HCT116 (cell line): Measurements from ENCODE around the gene HCN1. TPM values are rescaled to one million over a fixed set of nuclear protein-coding genes. Genes with fewer than 3 reads are reported as not detected.

Experiments
- ATAC-seq: fragments of 200-7000 bp; cut with Tn5 transposase; 2 replicates; pipeline ENCODE4 v1.9.1; 2020; ENCODE audit warnings: mild to moderate bottlenecking, moderate library complexity
- BruUV-seq: library from RNA; stranded (reverse); fragments of 400-500 nt; replicated peaks from 2 replicates; lab custom pipeline; 2021; lab: Mats Ljungman, UMichigan
- CTCF ChIA-PET: fragments of 300-600 bp; sonication (Branson Sonifier 250); formaldehyde crosslinking; loops from one replicate; lab custom pipeline; 2021; ENCODE audit warnings: antibody characterized with exemption; lab: Charles Lee
- POLR2A ChIA-PET: fragments of 300-600, 350-600 bp; sonication (Branson Sonifier 250); formaldehyde crosslinking; loops from one replicate; lab custom pipeline; 2021; ENCODE audit warnings: antibody characterized with exemption; lab: Charles Lee
- RAD21 ChIA-PET, 2 experiments: fragments of 300-600 bp; sonication (Branson Sonifier 250); formaldehyde crosslinking; loops; one replicate each; lab custom pipeline; 2023; ENCODE audit warnings: low total read pairs in 2 of 2; ENCODE audit not compliant: uncharacterized antibody in 2 of 2, unreplicated experiment in 2 of 2, low non-redundant PET in 1 of 2; lab: Charles Lee
- DNase-seq: peaks from one replicate; pipeline ENCODE4 v3.0.0-alpha.2; 2010; ENCODE audit warnings: low read depth, low spot score
- H2AFZ ChIP-seq: fragments of 200-600 bp; shearing (Covaris generic), sonication (generic); 2 replicates; pipeline ENCODE4 v1.6.1; 2017; ENCODE audit warnings: low read depth, mixed run types, mixed read lengths, antibody characterized with exemption, low read length; ENCODE audit not compliant: poor library complexity, severe bottlenecking
- H3K27ac ChIP-seq: 2 replicates; pipeline ENCODE4 v1.5.1; 2012; ENCODE audit warnings: low read depth, low read length
- H3K27me3 ChIP-seq: fragments of 200-600 bp; sonication (generic); 2 replicates; pipeline ENCODE4 v1.6.1; 2016; ENCODE audit warnings: mixed run types, low read length, mixed read lengths; ENCODE audit not compliant: insufficient read depth
- H3K36me3 ChIP-seq, 2 experiments: fragments of 200-500 bp in 1 of 2; fragments of 200-600 bp in 1 of 2; sonication (Bioruptor generic) in 1 of 2; sonication (generic) in 1 of 2; 2 replicates each; pipeline versions ENCODE4 v1.5.1 to v1.6.1; 2014 to 2016; ENCODE audit warnings: low read length in 2 of 2, inconsistent platforms in 1 of 2, mixed read lengths in 1 of 2, mixed run types in 1 of 2; ENCODE audit not compliant: insufficient read depth in 2 of 2, control insufficient read depth in 1 of 2
- H3K4me1 ChIP-seq, 2 experiments: fragments of 200-600 bp in 1 of 2; sonication (generic) in 1 of 2; 2 replicates each; pipeline versions ENCODE4 v1.5.1 to v1.6.1; 2012 to 2017; ENCODE audit warnings: low read length in 2 of 2, inconsistent platforms in 1 of 2, mild to moderate bottlenecking in 1 of 2, mixed read lengths in 1 of 2, mixed run types in 1 of 2, moderate library complexity in 1 of 2; ENCODE audit not compliant: insufficient read depth in 2 of 2, control insufficient read depth in 1 of 2
- H3K4me2 ChIP-seq: fragments of 200-600 bp; sonication (generic); 2 replicates; pipeline ENCODE4 v1.6.1; 2017; ENCODE audit warnings: mixed run types, low read length, mixed read lengths
- H3K4me3 ChIP-seq, 2 experiments: fragments of 200-600 bp in 1 of 2; sonication (generic) in 1 of 2; replicated peaks in 1 of 2; 2 replicates each; pipeline ENCODE4 v1.5.1; 2011 to 2016; ENCODE audit warnings: low read length in 2 of 2, control low read depth in 1 of 2, low read depth in 1 of 2, mild to moderate bottlenecking in 1 of 2, mixed read lengths in 1 of 2, mixed run types in 1 of 2
- H3K79me2 ChIP-seq: fragments of 200-600 bp; sonication (generic); 2 replicates; pipeline ENCODE4 v1.6.1; 2017; ENCODE audit warnings: mild to moderate bottlenecking, mixed run types, low read length, moderate library complexity, mixed read lengths; ENCODE audit not compliant: insufficient read depth
- H3K9ac ChIP-seq: fragments of 200-600 bp; sonication (generic); 2 replicates; pipeline ENCODE4 v1.6.1; 2016; ENCODE audit warnings: low read length, mixed read lengths
- H3K9me2 ChIP-seq: fragments of 200-600 bp; sonication (generic), shearing (Covaris generic); 2 replicates; pipeline ENCODE4 v1.6.1; 2017; ENCODE audit warnings: mixed run types, mild to moderate bottlenecking, moderate library complexity; ENCODE audit not compliant: insufficient read depth
- H3K9me3 ChIP-seq, 2 experiments: fragments of 200-500 bp in 1 of 2; fragments of 200-600 bp in 1 of 2; sonication (Bioruptor generic) in 1 of 2; sonication (generic) in 1 of 2; 2 replicates each; pipeline ENCODE4 v1.6.1; 2014 to 2017; ENCODE audit warnings: low read length in 2 of 2, mixed read lengths in 2 of 2, inconsistent platforms in 1 of 2, low read depth in 1 of 2, mild to moderate bottlenecking in 1 of 2, mixed run types in 1 of 2, moderate library complexity in 1 of 2; ENCODE audit not compliant: control insufficient read depth in 1 of 2, insufficient read depth in 1 of 2
- H4K20me1 ChIP-seq: fragments of 200-600 bp; sonication (generic), shearing (Covaris generic); 2 replicates; pipeline ENCODE4 v1.6.1; 2017; ENCODE audit warnings: mixed run types, mild to moderate bottlenecking, moderate library complexity; ENCODE audit not compliant: insufficient read depth
- CBX3 ChIP-seq: IDR thresholded peaks from 2 replicates; pipeline ENCODE4 v1.6.1; 2012; ENCODE audit warnings: low read depth
- EGR1 ChIP-seq: IDR thresholded peaks from 2 replicates; pipeline ENCODE4 v1.6.1; 2012; ENCODE audit warnings: low read depth
- EZH2 ChIP-seq: fragments of 200-600 bp; sonication (generic); IDR thresholded peaks from 2 replicates; pipeline ENCODE4 v1.6.1; 2017; ENCODE audit warnings: antibody characterized with exemption, mixed run types
- EZH2phosphoT487 ChIP-seq: fragments of 200-600 bp; IDR thresholded peaks from 2 replicates; pipeline ENCODE4 v1.6.1; 2018; ENCODE audit warnings: antibody characterized with exemption, borderline replicate concordance
- JUND ChIP-seq: IDR thresholded peaks from 2 replicates; pipeline ENCODE4 v1.6.1; 2012
- POLR2AphosphoS5 ChIP-seq: IDR thresholded peaks from 2 replicates; pipeline ENCODE4 v1.6.1; 2011; ENCODE audit warnings: mild to moderate bottlenecking, low read depth, low read length, moderate library complexity
- RAD21 ChIP-seq: IDR thresholded peaks from 2 replicates; pipeline ENCODE4 v1.6.1; 2012; ENCODE audit warnings: low read depth, mild to moderate bottlenecking
- SIN3A ChIP-seq: IDR thresholded peaks from 2 replicates; pipeline ENCODE4 v1.6.1; 2012; ENCODE audit warnings: low read depth
- SP1 ChIP-seq: IDR thresholded peaks from 2 replicates; pipeline ENCODE4 v1.6.1; 2012; ENCODE audit warnings: low read depth
- SRF ChIP-seq: IDR thresholded peaks from 2 replicates; pipeline ENCODE4 v1.6.1; 2012; ENCODE audit warnings: low read depth
- ZFX ChIP-seq: fragments of 450-650 bp; IDR thresholded peaks from 2 replicates; pipeline ENCODE4 v1.6.1; 2017
- ZNF274 ChIP-seq: fragments of 200-500 bp; sonication (Bioruptor generic); IDR thresholded peaks from 2 replicates; pipeline ENCODE4 v1.6.1; 2014; ENCODE audit warnings: mild to moderate bottlenecking, low read depth, low read length, inconsistent platforms
- intact Hi-C: fragments of 100-400 bp; cut with micrococcal nuclease; formaldehyde crosslinking; loops from 2 replicates; pipeline ENCODE4 v1.10.0; 2022
- total RNA-seq: library from RNA; stranded (reverse); gene quantifications from one replicate; pipeline ENCODE4 v1.2.1, GENCODE V29; 2021; ENCODE audit not compliant: unreplicated experiment
- TF ChIP-seq, protein P1 (sequence below): IDR thresholded peaks from 2 replicates; pipeline ENCODE4 v1.6.1; 2012
- TF ChIP-seq, protein P2 (sequence below), 3 experiments: fragments of 200-600 bp in 1 of 3; sonication (generic) in 1 of 3; IDR thresholded peaks in 2 of 3; conservative IDR thresholded peaks in 1 of 3; 2 replicates each; pipeline ENCODE4 v1.5.1; 2012 to 2017; ENCODE audit warnings: low read depth in 2 of 3, low read length in 2 of 3, antibody characterized with exemption in 1 of 3, borderline replicate concordance in 1 of 3, control low read depth in 1 of 3, mild to moderate bottlenecking in 1 of 3, mixed read lengths in 1 of 3, mixed run types in 1 of 3, moderate library complexity in 1 of 3; ENCODE audit not compliant: insufficient read depth in 1 of 3
- TF ChIP-seq, protein P3 (sequence below): IDR thresholded peaks from 2 replicates; pipeline ENCODE4 v1.6.1; 2012; ENCODE audit warnings: low read depth
- TF ChIP-seq, protein P4 (sequence below): IDR thresholded peaks from 2 replicates; pipeline ENCODE4 v1.6.1; 2012

Gene HCN1
- total RNA-seq, 1 experiment from 2014 or later = 0.10 TPM

DNA sequence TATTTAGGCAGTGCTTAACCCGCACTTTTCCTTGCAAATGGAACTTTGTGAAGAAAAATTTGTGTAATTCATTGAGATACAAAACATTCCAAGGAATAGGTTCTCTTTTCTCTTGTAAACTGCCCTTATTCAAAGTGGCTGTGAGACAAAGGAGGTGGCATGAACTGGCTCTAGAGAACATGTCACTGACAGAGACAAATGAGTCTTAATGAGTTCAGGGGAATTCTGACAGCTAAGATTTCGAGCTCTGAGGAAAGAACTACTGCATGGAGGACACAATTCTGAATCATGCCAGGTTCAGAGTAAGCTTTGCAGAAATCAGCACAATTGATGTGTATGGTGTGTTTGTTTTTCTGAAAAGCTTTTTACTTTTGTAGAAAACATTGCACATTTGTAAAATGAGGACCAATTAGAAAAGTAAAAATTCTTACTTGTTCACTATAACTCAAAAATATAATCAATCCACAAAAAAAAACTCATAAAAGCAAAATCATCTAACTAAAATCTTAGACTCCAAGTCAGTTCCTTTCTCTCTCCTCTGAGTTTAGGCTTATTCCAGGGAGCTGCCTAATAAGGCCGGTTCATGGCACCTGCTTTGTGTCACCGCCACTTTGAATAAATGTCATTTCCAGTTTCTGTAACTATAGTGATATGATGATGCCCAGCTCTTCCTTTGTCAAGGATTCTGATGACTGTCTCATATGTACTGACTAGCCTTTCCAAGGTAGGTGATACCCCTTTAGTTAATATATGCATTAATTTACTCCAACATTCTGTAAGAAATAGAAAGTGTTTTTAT is 163.2 kb downstream of the HCN1 start:
- H3K9me3 ChIP-seq = no peaks in the 10 kb centered on the region
- H3K27me3 ChIP-seq = no peaks in the 10 kb centered on the region
- no peaks in the 10 kb centered on the region for H3K36me3 ChIP-seq
- DNase-seq (no peak), ATAC-seq (no peak)
- peak overlapping the region; percentile 47 for H2AFZ ChIP-seq
- no peak overlapping the region for H3K4me2 ChIP-seq
- H3K9me2 ChIP-seq = no peaks in the 10 kb centered on the region
- POLR2A ChIA-PET = no interaction called here
- TF ChIP-seq JUND (no peak), SP1 (no peak), CBX3 (no peak), EZH2 (no peak), EGR1 (no peak), SIN3A (no peak), EZH2phosphoT487 (no peak), SRF (no peak), ZFX (no peak), ZNF274 (no peak), RAD21 (no peak), POLR2AphosphoS5 (no peak)
- TF ChIP-seq, protein P1, sequence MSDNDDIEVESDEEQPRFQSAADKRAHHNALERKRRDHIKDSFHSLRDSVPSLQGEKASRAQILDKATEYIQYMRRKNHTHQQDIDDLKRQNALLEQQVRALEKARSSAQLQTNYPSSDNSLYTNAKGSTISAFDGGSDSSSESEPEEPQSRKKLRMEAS = no peak
- TF ChIP-seq, protein P2, sequence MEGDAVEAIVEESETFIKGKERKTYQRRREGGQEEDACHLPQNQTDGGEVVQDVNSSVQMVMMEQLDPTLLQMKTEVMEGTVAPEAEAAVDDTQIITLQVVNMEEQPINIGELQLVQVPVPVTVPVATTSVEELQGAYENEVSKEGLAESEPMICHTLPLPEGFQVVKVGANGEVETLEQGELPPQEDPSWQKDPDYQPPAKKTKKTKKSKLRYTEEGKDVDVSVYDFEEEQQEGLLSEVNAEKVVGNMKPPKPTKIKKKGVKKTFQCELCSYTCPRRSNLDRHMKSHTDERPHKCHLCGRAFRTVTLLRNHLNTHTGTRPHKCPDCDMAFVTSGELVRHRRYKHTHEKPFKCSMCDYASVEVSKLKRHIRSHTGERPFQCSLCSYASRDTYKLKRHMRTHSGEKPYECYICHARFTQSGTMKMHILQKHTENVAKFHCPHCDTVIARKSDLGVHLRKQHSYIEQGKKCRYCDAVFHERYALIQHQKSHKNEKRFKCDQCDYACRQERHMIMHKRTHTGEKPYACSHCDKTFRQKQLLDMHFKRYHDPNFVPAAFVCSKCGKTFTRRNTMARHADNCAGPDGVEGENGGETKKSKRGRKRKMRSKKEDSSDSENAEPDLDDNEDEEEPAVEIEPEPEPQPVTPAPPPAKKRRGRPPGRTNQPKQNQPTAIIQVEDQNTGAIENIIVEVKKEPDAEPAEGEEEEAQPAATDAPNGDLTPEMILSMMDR (IDR thresholded peaks at IDR 0.05 in 2 of 3, conservative IDR thresholded peaks at IDR 0.05 in 1 of 3; ENCODE audit: borderline replicate concordance in 1 of 3, insufficient read depth in 1 of 3, low read depth in 2 of 3, low read length in 2 of 3) = no peak
- TF ChIP-seq, protein P3, sequence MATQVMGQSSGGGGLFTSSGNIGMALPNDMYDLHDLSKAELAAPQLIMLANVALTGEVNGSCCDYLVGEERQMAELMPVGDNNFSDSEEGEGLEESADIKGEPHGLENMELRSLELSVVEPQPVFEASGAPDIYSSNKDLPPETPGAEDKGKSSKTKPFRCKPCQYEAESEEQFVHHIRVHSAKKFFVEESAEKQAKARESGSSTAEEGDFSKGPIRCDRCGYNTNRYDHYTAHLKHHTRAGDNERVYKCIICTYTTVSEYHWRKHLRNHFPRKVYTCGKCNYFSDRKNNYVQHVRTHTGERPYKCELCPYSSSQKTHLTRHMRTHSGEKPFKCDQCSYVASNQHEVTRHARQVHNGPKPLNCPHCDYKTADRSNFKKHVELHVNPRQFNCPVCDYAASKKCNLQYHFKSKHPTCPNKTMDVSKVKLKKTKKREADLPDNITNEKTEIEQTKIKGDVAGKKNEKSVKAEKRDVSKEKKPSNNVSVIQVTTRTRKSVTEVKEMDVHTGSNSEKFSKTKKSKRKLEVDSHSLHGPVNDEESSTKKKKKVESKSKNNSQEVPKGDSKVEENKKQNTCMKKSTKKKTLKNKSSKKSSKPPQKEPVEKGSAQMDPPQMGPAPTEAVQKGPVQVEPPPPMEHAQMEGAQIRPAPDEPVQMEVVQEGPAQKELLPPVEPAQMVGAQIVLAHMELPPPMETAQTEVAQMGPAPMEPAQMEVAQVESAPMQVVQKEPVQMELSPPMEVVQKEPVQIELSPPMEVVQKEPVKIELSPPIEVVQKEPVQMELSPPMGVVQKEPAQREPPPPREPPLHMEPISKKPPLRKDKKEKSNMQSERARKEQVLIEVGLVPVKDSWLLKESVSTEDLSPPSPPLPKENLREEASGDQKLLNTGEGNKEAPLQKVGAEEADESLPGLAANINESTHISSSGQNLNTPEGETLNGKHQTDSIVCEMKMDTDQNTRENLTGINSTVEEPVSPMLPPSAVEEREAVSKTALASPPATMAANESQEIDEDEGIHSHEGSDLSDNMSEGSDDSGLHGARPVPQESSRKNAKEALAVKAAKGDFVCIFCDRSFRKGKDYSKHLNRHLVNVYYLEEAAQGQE = no peak
- TF ChIP-seq, protein P4, sequence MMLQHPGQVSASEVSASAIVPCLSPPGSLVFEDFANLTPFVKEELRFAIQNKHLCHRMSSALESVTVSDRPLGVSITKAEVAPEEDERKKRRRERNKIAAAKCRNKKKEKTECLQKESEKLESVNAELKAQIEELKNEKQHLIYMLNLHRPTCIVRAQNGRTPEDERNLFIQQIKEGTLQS = no peak
- no peak overlapping the region for H3K4me3 ChIP-seq
- no peak overlapping the region for H3K27ac ChIP-seq
- H3K4me1 ChIP-seq = no peaks in the 10 kb centered on the region
- CTCF ChIA-PET = no interaction called here
- RAD21 ChIA-PET = no interaction called here
- H4K20me1 ChIP-seq = no peaks in the 10 kb centered on the region
- H3K79me2 ChIP-seq = no peaks in the 10 kb centered on the region
- no peak overlapping the region for H3K9ac ChIP-seq
- BruUV-seq = no TSS peak
- intact Hi-C loops = no loop called here
